ENCODE results near the gene INKA2. TPM values are rescaled to one million over a fixed set of nuclear protein-coding genes. Genes with fewer than 3 reads are reported as not detected.

Gene INKA2
- polyA plus RNA-seq, 1 donor from 2014 or later: 0.77 TPM

DNA sequence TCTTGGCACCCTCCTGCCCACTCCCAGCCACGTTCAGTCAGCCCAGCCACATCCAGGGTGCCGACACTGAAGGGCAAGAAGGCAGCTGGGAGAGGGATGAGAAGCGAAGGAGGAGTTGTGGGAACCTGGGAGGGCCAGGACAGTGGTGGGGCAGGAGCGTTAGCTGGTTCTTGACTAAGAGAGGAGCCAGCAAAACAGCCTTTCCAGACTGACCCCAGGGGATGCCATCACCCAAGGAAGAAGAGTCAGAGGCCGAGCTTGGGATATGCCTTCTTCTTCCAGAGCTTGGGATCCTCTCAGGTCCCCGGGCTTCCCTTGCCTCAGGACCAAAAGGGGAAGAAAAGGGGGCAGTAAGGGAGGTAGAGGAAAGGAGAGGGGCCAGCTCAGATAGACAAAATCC is 7.2 kb downstream of the INKA2 start:
- Histone ChIP-seq H3K27me3 (ENCODE audit: insufficient read depth, low read depth, low read length) (no peaks in the 10 kb centered on the region), H3F3A (ENCODE audit: insufficient read depth, low read length, poor library complexity, severe bottlenecking) (no peaks in the 10 kb centered on the region), H3K9ac (ENCODE audit: low read length) (no peak overlapping the region), H4K20me1 (ENCODE audit: insufficient read depth) (no peaks in the 10 kb centered on the region), H3K36me3 (ENCODE audit: insufficient read depth, low read length) (no peaks in the 10 kb centered on the region), H3K9me3 (ENCODE audit: low read length) (no peaks in the 10 kb centered on the region), H3K27ac (ENCODE audit: low read length) (no peak overlapping the region), H3K4me2 (ENCODE audit: low read length) (no peak overlapping the region), H3K4me3 (ENCODE audit: low read length) (no peak overlapping the region), H3K9me2 (ENCODE audit: insufficient read depth, low read length) (no peaks in the 10 kb centered on the region), H3K79me2 (replicated peaks; ENCODE audit: insufficient read depth, low read length) (no peaks in the 10 kb centered on the region), H2AFZ (ENCODE audit: low read depth, low read length) (no peak overlapping the region)
- TF ChIP-seq POLR2AphosphoS5 (IDR thresholded peaks at IDR 0.05) (no peak), EP300 (conservative IDR thresholded peaks at IDR 0.05; ENCODE audit: poor library complexity, severe bottlenecking) (no peak), MXI1 (conservative IDR thresholded peaks at IDR 0.05; ENCODE audit: poor library complexity, severe bottlenecking) (no peak), TAF1 (IDR thresholded peaks at IDR 0.05; ENCODE audit: low read depth) (no peak), SMC3 (conservative IDR thresholded peaks at IDR 0.05; ENCODE audit: poor library complexity) (no peak), RAD21 (conservative IDR thresholded peaks at IDR 0.05) (no peak), EZH2 (IDR thresholded peaks at IDR 0.05; ENCODE audit: borderline replicate concordance, insufficient read depth, low read length, poor library complexity, severe bottlenecking) (no peak)
- TF ChIP-seq, protein P1, sequence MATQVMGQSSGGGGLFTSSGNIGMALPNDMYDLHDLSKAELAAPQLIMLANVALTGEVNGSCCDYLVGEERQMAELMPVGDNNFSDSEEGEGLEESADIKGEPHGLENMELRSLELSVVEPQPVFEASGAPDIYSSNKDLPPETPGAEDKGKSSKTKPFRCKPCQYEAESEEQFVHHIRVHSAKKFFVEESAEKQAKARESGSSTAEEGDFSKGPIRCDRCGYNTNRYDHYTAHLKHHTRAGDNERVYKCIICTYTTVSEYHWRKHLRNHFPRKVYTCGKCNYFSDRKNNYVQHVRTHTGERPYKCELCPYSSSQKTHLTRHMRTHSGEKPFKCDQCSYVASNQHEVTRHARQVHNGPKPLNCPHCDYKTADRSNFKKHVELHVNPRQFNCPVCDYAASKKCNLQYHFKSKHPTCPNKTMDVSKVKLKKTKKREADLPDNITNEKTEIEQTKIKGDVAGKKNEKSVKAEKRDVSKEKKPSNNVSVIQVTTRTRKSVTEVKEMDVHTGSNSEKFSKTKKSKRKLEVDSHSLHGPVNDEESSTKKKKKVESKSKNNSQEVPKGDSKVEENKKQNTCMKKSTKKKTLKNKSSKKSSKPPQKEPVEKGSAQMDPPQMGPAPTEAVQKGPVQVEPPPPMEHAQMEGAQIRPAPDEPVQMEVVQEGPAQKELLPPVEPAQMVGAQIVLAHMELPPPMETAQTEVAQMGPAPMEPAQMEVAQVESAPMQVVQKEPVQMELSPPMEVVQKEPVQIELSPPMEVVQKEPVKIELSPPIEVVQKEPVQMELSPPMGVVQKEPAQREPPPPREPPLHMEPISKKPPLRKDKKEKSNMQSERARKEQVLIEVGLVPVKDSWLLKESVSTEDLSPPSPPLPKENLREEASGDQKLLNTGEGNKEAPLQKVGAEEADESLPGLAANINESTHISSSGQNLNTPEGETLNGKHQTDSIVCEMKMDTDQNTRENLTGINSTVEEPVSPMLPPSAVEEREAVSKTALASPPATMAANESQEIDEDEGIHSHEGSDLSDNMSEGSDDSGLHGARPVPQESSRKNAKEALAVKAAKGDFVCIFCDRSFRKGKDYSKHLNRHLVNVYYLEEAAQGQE (IDR thresholded peaks at IDR 0.05; ENCODE audit: borderline replicate concordance): no peak
- TF ChIP-seq, protein P2, sequence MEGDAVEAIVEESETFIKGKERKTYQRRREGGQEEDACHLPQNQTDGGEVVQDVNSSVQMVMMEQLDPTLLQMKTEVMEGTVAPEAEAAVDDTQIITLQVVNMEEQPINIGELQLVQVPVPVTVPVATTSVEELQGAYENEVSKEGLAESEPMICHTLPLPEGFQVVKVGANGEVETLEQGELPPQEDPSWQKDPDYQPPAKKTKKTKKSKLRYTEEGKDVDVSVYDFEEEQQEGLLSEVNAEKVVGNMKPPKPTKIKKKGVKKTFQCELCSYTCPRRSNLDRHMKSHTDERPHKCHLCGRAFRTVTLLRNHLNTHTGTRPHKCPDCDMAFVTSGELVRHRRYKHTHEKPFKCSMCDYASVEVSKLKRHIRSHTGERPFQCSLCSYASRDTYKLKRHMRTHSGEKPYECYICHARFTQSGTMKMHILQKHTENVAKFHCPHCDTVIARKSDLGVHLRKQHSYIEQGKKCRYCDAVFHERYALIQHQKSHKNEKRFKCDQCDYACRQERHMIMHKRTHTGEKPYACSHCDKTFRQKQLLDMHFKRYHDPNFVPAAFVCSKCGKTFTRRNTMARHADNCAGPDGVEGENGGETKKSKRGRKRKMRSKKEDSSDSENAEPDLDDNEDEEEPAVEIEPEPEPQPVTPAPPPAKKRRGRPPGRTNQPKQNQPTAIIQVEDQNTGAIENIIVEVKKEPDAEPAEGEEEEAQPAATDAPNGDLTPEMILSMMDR (IDR thresholded peaks at IDR 0.05; ENCODE audit: poor library complexity, severe bottlenecking): no peak

DNA sequence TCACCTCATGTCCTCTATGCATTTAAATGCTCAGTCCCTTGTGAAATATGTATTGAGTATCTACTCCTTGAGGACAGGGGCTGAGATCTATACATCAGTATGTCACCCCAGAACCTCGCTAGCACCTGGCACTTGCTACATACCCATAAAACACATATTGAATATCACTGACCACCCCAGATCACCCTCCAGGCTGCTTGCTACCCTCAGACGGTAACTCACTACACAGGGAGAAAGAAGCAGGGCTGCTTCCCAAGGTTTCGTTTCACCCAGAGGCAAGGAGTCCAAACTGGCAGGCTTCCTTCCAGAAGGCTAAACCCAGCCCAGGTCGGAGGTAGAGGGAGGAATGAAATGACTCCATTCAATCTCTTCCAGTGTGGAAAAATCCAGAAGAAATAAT is 8.5 kb downstream of the INKA2 start:
- no peak overlapping the region for H3K27ac ChIP-seq (ENCODE audit: low read length)
- H3K9ac ChIP-seq (ENCODE audit: low read length): no peak overlapping the region
- no peaks in the 10 kb centered on the region for H3K36me3 ChIP-seq (ENCODE audit: insufficient read depth, low read length)
- no peak overlapping the region for H3K4me2 ChIP-seq (ENCODE audit: low read length)
- H3K79me2 ChIP-seq (replicated peaks; ENCODE audit: insufficient read depth, low read length): no peaks in the 10 kb centered on the region
- H3K9me2 ChIP-seq (ENCODE audit: insufficient read depth, low read length): no peaks in the 10 kb centered on the region
- no peaks in the 10 kb centered on the region for H3K27me3 ChIP-seq (ENCODE audit: insufficient read depth, low read depth, low read length)
- H3K9me3 ChIP-seq (ENCODE audit: low read length): no peaks in the 10 kb centered on the region
- no peaks in the 10 kb centered on the region for H4K20me1 ChIP-seq (ENCODE audit: insufficient read depth)
- no peaks in the 10 kb centered on the region for H3F3A ChIP-seq (ENCODE audit: insufficient read depth, low read length, poor library complexity, severe bottlenecking)
- TF ChIP-seq, protein P2 (IDR thresholded peaks at IDR 0.05; ENCODE audit: poor library complexity, severe bottlenecking): no peak
- TF ChIP-seq POLR2AphosphoS5 (IDR thresholded peaks at IDR 0.05): no peak
- no peak for TF ChIP-seq SMC3 (conservative IDR thresholded peaks at IDR 0.05; ENCODE audit: poor library complexity)
- no peak for TF ChIP-seq MXI1 (conservative IDR thresholded peaks at IDR 0.05; ENCODE audit: poor library complexity, severe bottlenecking)
- no peak overlapping the region for H2AFZ ChIP-seq (ENCODE audit: low read depth, low read length)
- H3K4me3 ChIP-seq (ENCODE audit: low read length): no peak overlapping the region

Data from neural cell (in vitro differentiated cells).